HEK293T (cell line): Measurements from ENCODE around the gene RAB31.

Source experiments
- CTCF ChIA-PET: fragments of 350-600 bp; formaldehyde crosslinking; extraction: SDS; loops from one replicate; lab custom pipeline; 2021; ENCODE audit warnings: antibody characterized with exemption, inconsistent platforms; lab: Yijun Ruan, JAX
- POLR2A ChIA-PET: fragments of 350-600 bp; formaldehyde crosslinking; extraction: SDS; loops from one replicate; lab custom pipeline; 2020; ENCODE audit warnings: antibody characterized with exemption, inconsistent platforms; lab: Yijun Ruan, JAX
- DNase-seq: peaks from one replicate; pipeline ENCODE4 v3.0.0; 2012; ENCODE audit warnings: mixed read lengths; ENCODE audit errors: extremely low spot score
- ARNT ChIP-seq: fragments of 450-650 bp; IDR thresholded peaks from 2 replicates; pipeline ENCODE4 v1.6.1; 2017; ENCODE audit warnings: mild to moderate bottlenecking
- BHLHE40 ChIP-seq: fragments of 450-650 bp; IDR thresholded peaks from 2 replicates; pipeline ENCODE4 v1.6.1; 2016; ENCODE audit warnings: mild to moderate bottlenecking, moderate library complexity, borderline replicate concordance
- CTBP1 ChIP-seq: fragments of 450-650 bp; IDR thresholded peaks from 2 replicates; pipeline ENCODE4 v1.6.1; 2016; ENCODE audit warnings: borderline replicate concordance
- ELF4 ChIP-seq: fragments of 450-650 bp; IDR thresholded peaks from 2 replicates; pipeline ENCODE4 v1.6.1; 2017; ENCODE audit warnings: antibody characterized with exemption
- FOXA1 ChIP-seq: fragments of 450-650 bp; IDR thresholded peaks from 2 replicates; pipeline ENCODE4 v1.6.1; 2016; ENCODE audit warnings: mild to moderate bottlenecking
- FOXK2 ChIP-seq: fragments of 450-650 bp; IDR thresholded peaks from 2 replicates; pipeline ENCODE4 v1.6.1; 2016; ENCODE audit warnings: mild to moderate bottlenecking
- FOXM1 ChIP-seq: fragments of 450-650 bp; IDR thresholded peaks from 2 replicates; pipeline ENCODE4 v1.6.1; 2017; ENCODE audit warnings: mild to moderate bottlenecking, borderline replicate concordance
- HDGF ChIP-seq: fragments of 450-650 bp; IDR thresholded peaks from 2 replicates; pipeline ENCODE4 v1.6.1; 2017; ENCODE audit warnings: antibody characterized with exemption, borderline replicate concordance
- L3MBTL2 ChIP-seq: fragments of 450-650 bp; conservative IDR thresholded peaks from 2 replicates; pipeline ENCODE4 v1.6.1; 2016; ENCODE audit warnings: mild to moderate bottlenecking
- LEF1 ChIP-seq: fragments of 450-650 bp; IDR thresholded peaks from 2 replicates; pipeline ENCODE4 v1.6.1; 2017; ENCODE audit warnings: mild to moderate bottlenecking, borderline replicate concordance
- NFRKB ChIP-seq: fragments of 450-650 bp; IDR thresholded peaks from 2 replicates; pipeline ENCODE4 v1.6.1; 2016; ENCODE audit warnings: mild to moderate bottlenecking, moderate library complexity
- PKNOX1 ChIP-seq: fragments of 450-650 bp; IDR thresholded peaks from 2 replicates; pipeline ENCODE4 v1.6.1; 2016
- SP1 ChIP-seq: fragments of 450-650 bp; IDR thresholded peaks from 2 replicates; pipeline ENCODE4 v1.6.1; 2017
- SUZ12 ChIP-seq: fragments of 450-650 bp; IDR thresholded peaks from 2 replicates; pipeline ENCODE4 v1.6.1; 2016; ENCODE audit warnings: mild to moderate bottlenecking
- TARDBP ChIP-seq: fragments of 450-650 bp; IDR thresholded peaks from 2 replicates; pipeline ENCODE4 v1.6.1; 2016
- ZNF384 ChIP-seq: fragments of 450-650 bp; IDR thresholded peaks from 2 replicates; pipeline ENCODE4 v1.6.1; 2016

Gene RAB31

GRCh38 chr18:9724797-9725585 lies 16.9 kb downstream of the RAB31 start:
- TF ChIP-seq CTBP1 (no peak), LEF1 (no peak), TARDBP (no peak), FOXA1 (no peak), PKNOX1 (no peak), HDGF (no peak), SP1 (no peak), FOXK2 (no peak)
- DNase-seq = no peak
- POLR2A ChIA-PET = no interaction called here
- CTCF ChIA-PET = no interaction called here

GRCh38 chr18:9726175-9726574 lies 18.1 kb downstream of the RAB31 start:
- DNase-seq = no peak
- no peak for TF ChIP-seq ARNT
- CTCF ChIA-PET = no interaction called here
- POLR2A ChIA-PET = no interaction called here

DNA sequence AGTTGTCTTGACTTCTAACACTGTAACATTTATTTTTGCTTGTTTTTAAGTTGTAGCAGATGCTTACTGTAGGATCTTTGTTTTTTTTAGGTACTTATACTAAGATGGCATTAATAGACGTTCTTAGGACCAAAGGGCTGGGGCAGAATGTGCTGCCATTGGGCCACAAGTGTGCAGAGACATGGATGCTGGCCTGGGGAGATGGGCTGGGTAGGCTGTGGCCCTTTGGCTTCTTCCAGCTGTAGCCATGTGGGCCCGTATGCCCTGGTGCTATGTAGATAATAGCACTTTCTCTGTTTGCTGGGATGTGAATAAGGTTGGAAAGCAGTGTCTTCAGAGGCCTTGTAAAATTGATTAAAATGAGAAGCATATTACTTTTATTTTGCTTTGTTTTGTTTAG lies 18.8 kb downstream of the RAB31 start:
- POLR2A ChIA-PET = no interaction called here
- CTCF ChIA-PET = no interaction called here
- DNase-seq = no peak
- TF ChIP-seq ARNT (no peak), ELF4 (no peak), HDGF (no peak), SUZ12 (no peak), TARDBP (no peak), FOXK2 (no peak), FOXA1 (no peak)

DNA sequence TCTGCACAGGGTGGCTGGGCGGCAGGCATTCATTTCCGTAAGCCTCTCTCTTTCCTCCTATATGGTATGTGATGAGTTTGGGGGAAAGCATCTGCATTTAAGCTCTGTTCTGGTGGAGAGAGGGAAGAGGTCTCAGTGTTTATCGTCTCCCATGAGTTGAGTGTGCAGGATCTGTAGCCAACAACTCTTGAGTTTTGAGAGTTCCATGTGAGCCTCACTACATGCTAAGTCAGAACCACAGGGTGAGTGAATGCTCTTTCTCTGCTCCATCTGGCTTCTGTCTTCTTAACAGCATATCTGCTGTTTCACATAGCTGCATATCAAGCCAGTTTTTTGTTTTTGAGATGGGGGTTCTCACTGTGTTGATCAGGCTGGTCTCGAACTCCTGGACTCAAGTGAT lies 22.7 kb downstream of the RAB31 start:
- POLR2A ChIA-PET = no interaction called here
- no peak for DNase-seq

GRCh38 chr18:9731380-9731779 lies 23.3 kb downstream of the RAB31 start:
- ChIA-PET POLR2A (no interaction called here), CTCF (no interaction called here)

More for the DNA sequence above, 22.7 kb downstream of the RAB31 start:
- CTCF ChIA-PET = no interaction called here
- TF ChIP-seq ELF4 = no peak
- TF ChIP-seq FOXM1 = no peak
- TF ChIP-seq SUZ12 = no peak
- no peak for TF ChIP-seq L3MBTL2
- no peak for TF ChIP-seq SP1
- TF ChIP-seq HDGF = no peak
- no peak for TF ChIP-seq LEF1
- TF ChIP-seq FOXK2 = no peak
- no peak for TF ChIP-seq TARDBP
- no peak for TF ChIP-seq CTBP1
- no peak for TF ChIP-seq ZNF384
- TF ChIP-seq PKNOX1 = no peak

GRCh38 chr18:9732031-9732430 lies 23.9 kb downstream of the RAB31 start:
- TF ChIP-seq L3MBTL2 = no peak
- no peak for TF ChIP-seq TARDBP
- TF ChIP-seq SUZ12 = no peak
- no peak for TF ChIP-seq BHLHE40
- no peak for TF ChIP-seq ARNT
- no peak for TF ChIP-seq SP1
- no peak for TF ChIP-seq FOXA1
- TF ChIP-seq ZNF384 = no peak
- TF ChIP-seq LEF1 = no peak
- no peak for TF ChIP-seq NFRKB
- no peak for TF ChIP-seq CTBP1
- TF ChIP-seq PKNOX1 = no peak
- no peak for TF ChIP-seq ELF4
- TF ChIP-seq FOXK2 = no peak
- CTCF ChIA-PET = no interaction called here
- DNase-seq = no peak
- POLR2A ChIA-PET = no interaction called here

More at GRCh38 chr18:9731380-9731779, 23.3 kb downstream of the RAB31 start:
- TF ChIP-seq BHLHE40 (no peak), NFRKB (no peak), FOXA1 (no peak), TARDBP (no peak), FOXM1 (no peak), SUZ12 (no peak), CTBP1 (no peak), SP1 (no peak), L3MBTL2 (no peak), FOXK2 (no peak), PKNOX1 (no peak), LEF1 (no peak), ELF4 (no peak), ZNF384 (no peak)
- no peak for DNase-seq
